IMR-90 (cell line): ENCODE measurements around the gene SNX3. TPM values are rescaled to one million over a fixed set of nuclear protein-coding genes. Genes with fewer than 3 reads are reported as not detected.

Experiments used
- ATAC-seq: fragments of 200-7000 bp; cut with Tn5 transposase; 2 replicates; pipeline ENCODE4 v1.9.1; 2020; ENCODE audit warnings: low read depth, mild to moderate bottlenecking, moderate library complexity
- BruUV-seq: library from RNA; stranded (reverse); fragments of 400-500 nt; replicated peaks from 2 replicates; lab custom pipeline; 2021; lab: Mats Ljungman, UMichigan
- CTCF ChIA-PET: fragments of 300-600 bp; formaldehyde crosslinking; extraction: SDS; loops from one replicate; lab custom pipeline; 2021; ENCODE audit warnings: antibody characterized with exemption; lab: Yijun Ruan, JAX
- POLR2A ChIA-PET: fragments of 300-600 bp; sonication (Branson Sonifier 250); formaldehyde crosslinking; loops from one replicate; lab custom pipeline; 2022; ENCODE audit warnings: antibody characterized with exemption; ENCODE audit not compliant: unreplicated experiment; lab: Charles Lee
- DNase-seq: peaks from one replicate; pipeline ENCODE4 v3.0.0; 2013
- H2AFZ ChIP-seq: replicated peaks from 2 replicates; pipeline ENCODE3; 2013; ENCODE audit warnings: low read length, mild to moderate bottlenecking; ENCODE audit not compliant: poor library complexity
- H2AK5ac ChIP-seq: 2 replicates; pipeline ENCODE4 v1.6.1; 2013; ENCODE audit warnings: low read depth, low read length, inconsistent platforms
- H2AK9ac ChIP-seq: replicated peaks from 2 replicates; pipeline ENCODE3; 2013; ENCODE audit warnings: mild to moderate bottlenecking, low read depth, low read length, moderate library complexity; ENCODE audit not compliant: poor library complexity
- H2BK120ac ChIP-seq: 2 replicates; pipeline ENCODE4 v1.6.1; 2013; ENCODE audit warnings: low read depth, low read length, inconsistent platforms
- H2BK15ac ChIP-seq: 3 replicates; pipeline ENCODE4 v1.6.1; 2013; ENCODE audit warnings: low read depth, low read length, inconsistent platforms
- H2BK20ac ChIP-seq: 2 replicates; pipeline ENCODE4 v1.6.1; 2013; ENCODE audit warnings: low read depth, mild to moderate bottlenecking, inconsistent platforms, low read length, moderate library complexity
- H2BK5ac ChIP-seq: 2 replicates; pipeline ENCODE4 v1.6.1; 2013; ENCODE audit warnings: mild to moderate bottlenecking, low read depth, low read length, inconsistent platforms; ENCODE audit not compliant: poor library complexity, severe bottlenecking
- H3K14ac ChIP-seq: replicated peaks from 2 replicates; pipeline ENCODE4 v1.6.1; 2013; ENCODE audit warnings: low read depth, low read length, inconsistent platforms
- H3K18ac ChIP-seq: 2 replicates; pipeline ENCODE4 v1.6.1; 2013; ENCODE audit warnings: low read depth, low read length, control low read depth
- H3K23ac ChIP-seq: 2 replicates; pipeline ENCODE4 v1.6.1; 2013; ENCODE audit warnings: low read depth, low read length, inconsistent platforms
- H3K27ac ChIP-seq: 2 replicates; pipeline ENCODE4 v1.5.1; 2013; ENCODE audit warnings: mild to moderate bottlenecking, control low read depth, low read length; ENCODE audit not compliant: insufficient read depth
- H3K27me3 ChIP-seq: 2 replicates; pipeline ENCODE4 v1.6.1; 2013; ENCODE audit warnings: low read length; ENCODE audit not compliant: control insufficient read depth, insufficient read depth
- H3K36me3 ChIP-seq: 2 replicates; pipeline ENCODE4 v1.6.1; 2013; ENCODE audit warnings: low read length, mixed read lengths; ENCODE audit not compliant: control insufficient read depth, insufficient read depth
- H3K4ac ChIP-seq: 2 replicates; pipeline ENCODE4 v1.6.1; 2013; ENCODE audit warnings: low read depth, low read length, inconsistent platforms
- H3K4me1 ChIP-seq: 2 replicates; pipeline ENCODE4 v1.6.1; 2013; ENCODE audit warnings: low read length, mixed read lengths; ENCODE audit not compliant: control insufficient read depth, insufficient read depth
- H3K4me2 ChIP-seq: 2 replicates; pipeline ENCODE4 v1.6.1; 2013; ENCODE audit warnings: low read depth, mild to moderate bottlenecking, control low read depth, low read length, moderate library complexity
- H3K4me3 ChIP-seq: 2 replicates; pipeline ENCODE4 v1.5.1; 2013; ENCODE audit warnings: low read depth, mild to moderate bottlenecking, control low read depth, low read length, moderate library complexity; ENCODE audit not compliant: insufficient read depth
- H3K56ac ChIP-seq: 2 replicates; pipeline ENCODE4 v1.6.1; 2013; ENCODE audit warnings: low read length, inconsistent platforms; ENCODE audit not compliant: insufficient read depth; ENCODE audit errors: extremely low read depth
- H3K79me1 ChIP-seq, 2 experiments: 2 replicates each; pipeline ENCODE4 v1.6.1; 2013; ENCODE audit warnings: low read length in 2 of 2, inconsistent platforms in 1 of 2, low read depth in 1 of 2
- H3K9ac ChIP-seq: 2 replicates; pipeline ENCODE4 v1.6.1; 2013; ENCODE audit warnings: low read depth, low read length, control low read depth
- H3K9me1 ChIP-seq: 2 replicates; pipeline ENCODE4 v1.6.1; 2013; ENCODE audit warnings: low read length, inconsistent platforms; ENCODE audit not compliant: insufficient read depth
- H3K9me3 ChIP-seq: 2 replicates; pipeline ENCODE4 v1.6.1; 2013; ENCODE audit warnings: low read length; ENCODE audit not compliant: control insufficient read depth, insufficient read depth
- H4K20me1 ChIP-seq: 2 replicates; pipeline ENCODE4 v1.6.1; 2013; ENCODE audit warnings: low read length, inconsistent platforms; ENCODE audit not compliant: insufficient read depth
- H4K5ac ChIP-seq: 2 replicates; pipeline ENCODE4 v1.6.1; 2013; ENCODE audit warnings: mild to moderate bottlenecking, low read depth, low read length, control low read depth
- H4K8ac ChIP-seq, 2 experiments: 2 replicates each; pipeline ENCODE4 v1.6.1; 2013; ENCODE audit warnings: low read depth in 2 of 2, low read length in 2 of 2, control low read depth in 1 of 2, inconsistent platforms in 1 of 2
- H4K91ac ChIP-seq: 2 replicates; pipeline ENCODE4 v1.6.1; 2013; ENCODE audit warnings: low read depth, low read length, inconsistent platforms; ENCODE audit not compliant: insufficient read depth
- BHLHE40 ChIP-seq: fragments of 150-350 bp; IDR thresholded peaks from 2 replicates; pipeline ENCODE4 v1.6.1; 2016; ENCODE audit warnings: mild to moderate bottlenecking, low read depth, low read length
- CHD1 ChIP-seq: IDR thresholded peaks from 2 replicates; pipeline ENCODE4 v1.6.1; 2012; ENCODE audit warnings: low read depth, low read length, improper control_type of control experiment
- MXI1 ChIP-seq: IDR thresholded peaks from 2 replicates; pipeline ENCODE4 v1.6.1; 2012; ENCODE audit warnings: low read depth, mild to moderate bottlenecking, low read length, moderate library complexity, borderline replicate concordance
- NFE2L2 ChIP-seq: fragments of 150-350 bp; IDR thresholded peaks from 2 replicates; pipeline ENCODE4 v1.6.1; 2016; ENCODE audit warnings: low read depth, mild to moderate bottlenecking, low read length
- SMC3 ChIP-seq: fragments of 150-350 bp; IDR thresholded peaks from 2 replicates; pipeline ENCODE4 v1.6.1; 2016; ENCODE audit warnings: low read depth, mild to moderate bottlenecking, antibody characterized with exemption, low read length, moderate library complexity
- WGBS, 2 experiments: methylation state at CpG; one replicate each; pipeline versions ENCODE4 v1.1.5 to v1.1.7; 2013; ENCODE audit warnings: missing lambda C conversion rate in 2 of 2; ENCODE audit not compliant: insufficient read length in 1 of 2; ENCODE audit errors: extremely low coverage in 2 of 2; 5-methylcytosine and 5-hydroxymethylcytosine counted together
- dilution Hi-C: fragments of 300-500 bp; cut with HindIII; formaldehyde crosslinking; loops from one replicate; pipeline ENCODE4 v1.14.3; 2018; ENCODE audit warnings: low sequenced_read_pairs; ENCODE audit not compliant: unreplicated experiment
- in situ Hi-C: fragments of 300-500 bp; cut with MboI; formaldehyde crosslinking; loops from 3 replicates; pipeline ENCODE4 v1.14.3; 2019; ENCODE audit warnings: low sequenced_read_pairs, inconsistent platforms, mixed read lengths
- intact Hi-C: fragments of 100-400 bp; cut with micrococcal nuclease; formaldehyde crosslinking; loops from 2 replicates; pipeline ENCODE4 v1.10.0; 2022
- polyA plus RNA-seq, 3 experiments: library from polyadenylated mRNA; depleted of rRNA; stranded (reverse); fragments of >200 nt; gene quantifications; 2 replicates each; pipeline ENCODE4 v1.2.3, GENCODE V29; 2012; ENCODE audit warnings: low replicate concordance in 1 of 3
- total RNA-seq: library from RNA; depleted of rRNA; stranded (reverse); fragments of >200 nt; gene quantifications from 2 replicates; pipeline ENCODE4 v1.2.3, GENCODE V29; 2012
- TF ChIP-seq, protein P1 (sequence below): fragments of 150-350 bp; IDR thresholded peaks from 2 replicates; pipeline ENCODE4 v1.6.1; 2017; ENCODE audit warnings: mild to moderate bottlenecking, antibody characterized with exemption, low read length, low read depth
- TF ChIP-seq, protein P2 (sequence below): conservative IDR thresholded peaks from 2 replicates; pipeline ENCODE4 v1.5.1; 2012; ENCODE audit warnings: mild to moderate bottlenecking, low read depth, low read length, improper control_type of control experiment
- TF ChIP-seq, protein P3 (sequence below): fragments of 150-350 bp; IDR thresholded peaks from 2 replicates; pipeline ENCODE4 v1.6.1; 2016; ENCODE audit warnings: low read depth, mild to moderate bottlenecking, low read length, moderate library complexity, borderline replicate concordance

The SNX3 gene
- total and polyA plus RNA-seq, 2 of the 4 experiments (the other 2 are of a cell fraction) = 105 to 159 TPM

DNA sequence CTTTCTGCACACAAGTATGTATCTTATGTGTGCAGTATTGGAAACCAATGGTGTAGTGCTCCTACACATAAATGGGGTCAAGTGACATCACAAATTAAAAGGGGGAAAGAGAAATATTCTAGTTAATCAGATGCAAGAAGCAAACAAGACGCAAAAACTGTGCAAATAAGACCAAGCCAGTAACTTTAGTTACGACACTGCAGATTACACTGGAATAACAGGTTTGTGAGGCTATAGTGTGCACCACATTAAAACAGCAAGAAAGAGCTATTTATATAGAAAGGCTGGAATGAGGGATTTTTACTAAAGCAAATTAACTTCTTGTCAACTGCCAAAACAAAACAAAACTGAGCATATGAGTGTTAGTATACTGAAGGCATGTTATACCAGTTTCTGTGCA lies 49.2 kb downstream of the SNX3 start:
- POLR2A ChIA-PET = no interaction called here

More for the DNA sequence above, 49.2 kb downstream of the SNX3 start:
- H3K9me3 ChIP-seq = no peaks in the 10 kb centered on the region
- no peak overlapping the region for H2BK5ac ChIP-seq
- H2BK120ac ChIP-seq = no peak overlapping the region
- no peak overlapping the region for H3K18ac ChIP-seq
- no peak overlapping the region for H3K4ac ChIP-seq
- no peaks in the 10 kb centered on the region for H3K27me3 ChIP-seq
- H2BK20ac ChIP-seq = no peak overlapping the region
- H3K4me1 ChIP-seq = no peaks in the 10 kb centered on the region
- H2AK5ac ChIP-seq = no peak overlapping the region
- CTCF ChIA-PET = no interaction called here
- intact Hi-C loops = no loop called here
- no peak for DNase-seq
- no peak overlapping the region for H3K56ac ChIP-seq
- H3K9ac ChIP-seq = no peak overlapping the region
- H3K23ac ChIP-seq = no peak overlapping the region
- no peak overlapping the region for H3K27ac ChIP-seq
- H2BK15ac ChIP-seq = no peak overlapping the region
- no peaks in the 10 kb centered on the region for H4K20me1 ChIP-seq
- H3K14ac ChIP-seq = no peak overlapping the region
- no peak overlapping the region for H4K91ac ChIP-seq
- no peak overlapping the region for H4K8ac ChIP-seq
- no peak for ATAC-seq
- no peak overlapping the region for H3K4me2 ChIP-seq
- no peak overlapping the region for H3K4me3 ChIP-seq
- no CpG with 5 or more reads among the region's 2 CpGs for WGBS, 2 experiments
- no peak overlapping the region for H2AFZ ChIP-seq
- H3K79me1 ChIP-seq = peaks cover 6 to 11% of the 10 kb centered on the region in 2 experiments; a peak in 2 of 4 replicates
- H3K9me1 ChIP-seq = no peaks in the 10 kb centered on the region
- no peak overlapping the region for H4K5ac ChIP-seq
- peaks cover 14% of the 10 kb centered on the region for H3K36me3 ChIP-seq
- BruUV-seq = TSS peak; percentile 98
- H2AK9ac ChIP-seq = no peak overlapping the region
- dilution Hi-C loops = no loop called here
- in situ Hi-C loops = no loop called here
- TF ChIP-seq MXI1 (no peak), BHLHE40 (no peak), SMC3 (no peak), CHD1 (no peak), NFE2L2 (no peak)
- TF ChIP-seq, protein P1, sequence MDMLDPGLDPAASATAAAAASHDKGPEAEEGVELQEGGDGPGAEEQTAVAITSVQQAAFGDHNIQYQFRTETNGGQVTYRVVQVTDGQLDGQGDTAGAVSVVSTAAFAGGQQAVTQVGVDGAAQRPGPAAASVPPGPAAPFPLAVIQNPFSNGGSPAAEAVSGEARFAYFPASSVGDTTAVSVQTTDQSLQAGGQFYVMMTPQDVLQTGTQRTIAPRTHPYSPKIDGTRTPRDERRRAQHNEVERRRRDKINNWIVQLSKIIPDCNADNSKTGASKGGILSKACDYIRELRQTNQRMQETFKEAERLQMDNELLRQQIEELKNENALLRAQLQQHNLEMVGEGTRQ = no peak
- TF ChIP-seq, protein P2, sequence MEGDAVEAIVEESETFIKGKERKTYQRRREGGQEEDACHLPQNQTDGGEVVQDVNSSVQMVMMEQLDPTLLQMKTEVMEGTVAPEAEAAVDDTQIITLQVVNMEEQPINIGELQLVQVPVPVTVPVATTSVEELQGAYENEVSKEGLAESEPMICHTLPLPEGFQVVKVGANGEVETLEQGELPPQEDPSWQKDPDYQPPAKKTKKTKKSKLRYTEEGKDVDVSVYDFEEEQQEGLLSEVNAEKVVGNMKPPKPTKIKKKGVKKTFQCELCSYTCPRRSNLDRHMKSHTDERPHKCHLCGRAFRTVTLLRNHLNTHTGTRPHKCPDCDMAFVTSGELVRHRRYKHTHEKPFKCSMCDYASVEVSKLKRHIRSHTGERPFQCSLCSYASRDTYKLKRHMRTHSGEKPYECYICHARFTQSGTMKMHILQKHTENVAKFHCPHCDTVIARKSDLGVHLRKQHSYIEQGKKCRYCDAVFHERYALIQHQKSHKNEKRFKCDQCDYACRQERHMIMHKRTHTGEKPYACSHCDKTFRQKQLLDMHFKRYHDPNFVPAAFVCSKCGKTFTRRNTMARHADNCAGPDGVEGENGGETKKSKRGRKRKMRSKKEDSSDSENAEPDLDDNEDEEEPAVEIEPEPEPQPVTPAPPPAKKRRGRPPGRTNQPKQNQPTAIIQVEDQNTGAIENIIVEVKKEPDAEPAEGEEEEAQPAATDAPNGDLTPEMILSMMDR = no peak
- TF ChIP-seq, protein P3, sequence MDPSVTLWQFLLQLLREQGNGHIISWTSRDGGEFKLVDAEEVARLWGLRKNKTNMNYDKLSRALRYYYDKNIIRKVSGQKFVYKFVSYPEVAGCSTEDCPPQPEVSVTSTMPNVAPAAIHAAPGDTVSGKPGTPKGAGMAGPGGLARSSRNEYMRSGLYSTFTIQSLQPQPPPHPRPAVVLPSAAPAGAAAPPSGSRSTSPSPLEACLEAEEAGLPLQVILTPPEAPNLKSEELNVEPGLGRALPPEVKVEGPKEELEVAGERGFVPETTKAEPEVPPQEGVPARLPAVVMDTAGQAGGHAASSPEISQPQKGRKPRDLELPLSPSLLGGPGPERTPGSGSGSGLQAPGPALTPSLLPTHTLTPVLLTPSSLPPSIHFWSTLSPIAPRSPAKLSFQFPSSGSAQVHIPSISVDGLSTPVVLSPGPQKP = no peak
